GM12892 (cell line): ENCODE measurements around the gene PSME4.
"Not testable (repeated sequence)": the region's sequence is repeated elsewhere in the genome, so short reads cannot be mapped to it uniquely, and the experiment has no call there.

Source experiments
- DNase-seq: peaks from one replicate; pipeline ENCODE4 v3.0.0; 2011; ENCODE audit not compliant: insufficient read length
- FAIRE-seq: peaks from 2 replicates; lab custom pipeline; 2011; peaks lifted over from hg19 to GRCh38; lab: Jason Lieb, UNC
- POLR2A ChIP-seq: IDR thresholded peaks from 2 replicates; pipeline ENCODE4 v1.6.1; 2011; ENCODE audit warnings: low read depth, low read length, control low read depth
- POLR2AphosphoS5 ChIP-seq: IDR thresholded peaks from 2 replicates; pipeline ENCODE4 v1.6.1; 2011; ENCODE audit warnings: low read depth, low read length, control low read depth
- TAF1 ChIP-seq: IDR thresholded peaks from 2 replicates; pipeline ENCODE4 v1.6.1; 2011; ENCODE audit warnings: low read depth, mild to moderate bottlenecking, control low read depth, low read length, borderline replicate concordance

The PSME4 gene

GRCh38 chr2:53848062-53848461 is 122.7 kb downstream of the PSME4 start:
- no peak for DNase-seq
- TF ChIP-seq TAF1, result no peak
- FAIRE-seq, result no peak

- no peak for TF ChIP-seq POLR2A
- TF ChIP-seq POLR2AphosphoS5, result no peak
- no peak for TF ChIP-seq TAF1
- no peak for FAIRE-seq
- DNase-seq, result no peak
Measured at GRCh38 chr2:53843595-53843994, 127.2 kb downstream of the PSME4 start.

GRCh38 chr2:53842891-53843290 is 127.9 kb downstream of the PSME4 start:
- DNase-seq, result no peak
- FAIRE-seq, result no peak
- TF ChIP-seq POLR2AphosphoS5 (no peak), TAF1 (no peak), POLR2A (no peak)

GRCh38 chr2:53841651-53842050 is 129.1 kb downstream of the PSME4 start:
- DNase-seq, FAIRE-seq: not testable (repeated sequence)

GRCh38 chr2:53840580-53840979 is 130.2 kb downstream of the PSME4 start:
- FAIRE-seq (no peak), DNase-seq (no peak)
- no peak for TF ChIP-seq POLR2A
- no peak for TF ChIP-seq POLR2AphosphoS5
- no peak for TF ChIP-seq TAF1

- FAIRE-seq, DNase-seq: not testable (repeated sequence)
Measured at GRCh38 chr2:53829980-53830290, 140.9 kb downstream of the PSME4 start.

- FAIRE-seq (no peak), DNase-seq (no peak)
- TF ChIP-seq POLR2AphosphoS5 (no peak), POLR2A (no peak)
Measured at GRCh38 chr2:53829273-53829979, 141.4 kb downstream of the PSME4 start.

- TF ChIP-seq POLR2A (no peak), TAF1 (no peak), POLR2AphosphoS5 (no peak)
- no peak for DNase-seq
- no peak for FAIRE-seq
Measured at GRCh38 chr2:53828331-53828730, 142.5 kb downstream of the PSME4 start.

GRCh38 chr2:53827398-53828175 is 143.2 kb downstream of the PSME4 start:
- FAIRE-seq, result no peak
- TF ChIP-seq POLR2AphosphoS5 (no peak), POLR2A (no peak), TAF1 (no peak)
- no peak for DNase-seq

GRCh38 chr2:53826587-53827397 is 144.0 kb downstream of the PSME4 start:
- FAIRE-seq (no peak), DNase-seq (no peak)
- TF ChIP-seq POLR2AphosphoS5 (no peak), TAF1 (no peak)

GRCh38 chr2:53826030-53826410 is 144.8 kb downstream of the PSME4 start:
- DNase-seq (no peak), FAIRE-seq (no peak)
- TF ChIP-seq POLR2AphosphoS5 (no peak), POLR2A (no peak), TAF1 (no peak)

- DNase-seq, FAIRE-seq: not testable (repeated sequence)
Measured at GRCh38 chr2:53823639-53824038, 147.2 kb downstream of the PSME4 start.

- DNase-seq (no peak), FAIRE-seq (no peak)
- TF ChIP-seq POLR2AphosphoS5 (no peak), TAF1 (no peak), POLR2A (no peak)
Measured at GRCh38 chr2:53821810-53822209, 149.0 kb downstream of the PSME4 start.
